ENCODE measurements around the gene UPB1. TPM values are rescaled to one million over a fixed set of nuclear protein-coding genes. Genes with fewer than 3 reads are reported as not detected.

UPB1 gene
- total RNA-seq, 1 donor = under 0.01 TPM

DNA sequence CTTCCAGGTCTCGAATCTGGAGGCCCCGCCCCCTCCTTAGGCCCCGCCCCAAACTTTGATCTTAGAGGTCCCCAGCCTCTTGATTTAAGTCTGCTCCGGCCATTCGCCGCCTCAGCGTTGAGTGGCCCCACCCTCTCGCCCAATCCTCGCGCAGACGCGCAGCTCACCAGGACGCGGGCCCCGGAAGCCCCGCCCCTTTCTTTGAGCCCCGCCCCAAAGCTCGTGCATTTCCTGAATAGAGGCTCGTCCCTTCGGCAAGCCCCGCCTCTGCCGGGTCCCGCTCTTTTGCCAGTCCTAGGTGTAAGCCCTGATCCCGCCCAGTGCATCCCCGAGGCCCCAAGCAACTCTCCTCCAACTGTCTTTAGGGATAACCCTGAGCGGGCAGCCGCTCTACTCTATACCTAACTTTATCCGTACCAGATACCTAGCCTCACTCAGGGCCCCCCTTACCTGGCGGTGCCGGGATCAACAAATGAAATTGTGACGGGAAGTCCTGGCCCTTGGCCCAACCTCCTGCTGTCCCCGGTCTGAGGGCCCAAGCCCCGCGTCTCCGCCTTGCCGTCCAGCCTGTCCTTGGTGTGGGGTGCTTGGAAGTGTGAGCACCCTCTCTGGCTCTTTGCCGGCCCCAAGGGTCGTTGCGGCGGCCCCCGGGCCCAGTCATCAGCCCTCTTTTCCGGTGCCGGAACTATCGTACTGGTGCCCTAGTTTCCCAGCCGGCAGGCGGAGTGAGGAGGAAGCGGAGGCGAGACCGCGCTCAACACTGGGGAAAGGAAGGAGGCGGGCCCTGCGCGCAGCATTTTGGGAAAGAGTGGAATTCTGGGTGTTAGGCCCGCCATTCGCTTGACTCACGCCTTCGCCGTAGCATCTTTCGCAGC, 60.3 kb downstream of the UPB1 start, which contains the start of gene SNRPD3:
Gene SNRPD3 (plus strand): TSS at position 835 of the 875 bp plus-strand sequence. CDS start 1,676 bp downstream, outside the sequence.
- peak; percentile 98 to 99 (median 99) for DNase-seq (ENCODE audit: low read depth in 2 of 3, low spot score in 2 of 3)

DNA sequence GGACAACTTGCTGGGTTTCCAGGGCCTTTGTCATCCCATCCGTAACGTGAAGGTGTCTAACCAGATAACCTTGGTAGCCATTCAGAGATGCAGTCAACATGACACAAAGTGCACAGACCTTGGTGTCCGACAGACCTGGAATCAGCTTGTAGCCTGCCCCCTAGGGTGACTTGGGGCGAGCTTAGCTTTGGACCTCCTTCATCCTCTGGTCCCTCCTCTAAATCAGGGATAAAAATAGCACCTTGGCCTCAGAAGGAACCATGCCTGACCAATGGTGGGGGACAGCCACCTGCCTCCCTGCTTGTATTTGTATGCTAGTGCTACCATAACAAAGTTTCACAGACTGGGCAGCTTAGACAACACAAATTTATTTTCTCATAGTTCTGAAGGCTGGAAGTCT, 64.3 kb downstream of the UPB1 start:
- DNase-seq (ENCODE audit: low read depth in 2 of 3, low spot score in 2 of 3) = no peak

DNA sequence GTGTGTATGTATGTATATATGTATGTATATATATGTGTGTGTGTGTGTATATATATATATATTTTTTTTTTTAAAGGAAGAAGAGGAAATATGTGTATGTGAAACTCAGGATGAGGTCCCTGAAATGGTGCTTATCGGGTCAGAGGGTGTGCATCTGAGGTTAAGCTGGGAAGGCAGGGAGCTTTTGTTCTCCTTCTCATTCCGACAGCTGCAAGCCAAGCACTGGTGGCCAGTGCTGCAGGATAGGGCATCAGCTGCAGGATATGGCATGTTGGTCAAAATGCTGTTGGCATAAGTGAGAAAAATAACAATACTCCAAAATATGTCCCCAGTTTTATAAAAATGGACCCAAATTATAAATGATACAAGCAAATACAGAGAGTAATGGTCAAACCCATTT, 68.1 kb downstream of the UPB1 start:
- no peak for DNase-seq (ENCODE audit: low read depth in 2 of 3, low spot score in 2 of 3)

DNA sequence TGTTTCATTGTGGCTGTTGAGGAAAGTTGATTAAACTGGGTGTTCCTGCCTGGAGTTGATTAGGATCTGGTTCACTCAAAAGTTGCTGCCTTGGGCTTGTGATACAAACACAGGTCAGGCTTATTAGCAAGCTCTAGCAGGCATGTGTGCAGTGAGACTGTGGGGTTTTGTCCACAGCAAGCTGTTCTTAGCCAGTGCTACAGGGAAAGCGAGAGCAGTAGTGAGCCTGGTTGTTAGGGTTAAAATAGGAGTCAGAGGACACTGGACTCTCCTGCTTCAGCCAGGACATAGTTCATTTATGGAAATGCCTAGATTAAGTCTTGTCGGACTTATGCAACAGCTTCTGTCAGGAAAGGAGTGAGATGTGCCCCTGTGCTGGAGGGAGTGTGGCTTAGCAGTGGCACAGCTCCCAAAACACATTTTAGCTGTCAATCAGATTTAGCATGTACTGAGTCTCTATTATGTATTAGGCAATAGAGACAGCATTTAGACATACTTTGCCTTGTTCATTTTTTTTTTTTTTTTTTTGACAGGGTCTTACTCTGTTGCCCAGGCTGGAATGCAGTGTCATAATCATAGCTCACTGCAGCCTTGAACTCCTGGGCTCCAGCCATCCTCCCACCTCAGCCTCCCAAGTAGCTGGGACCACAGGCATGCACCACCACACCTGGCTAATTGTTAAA, 69.4 kb downstream of the UPB1 start:
- DNase-seq (ENCODE audit: low read depth in 2 of 3, low spot score in 2 of 3) = no peak

DNA sequence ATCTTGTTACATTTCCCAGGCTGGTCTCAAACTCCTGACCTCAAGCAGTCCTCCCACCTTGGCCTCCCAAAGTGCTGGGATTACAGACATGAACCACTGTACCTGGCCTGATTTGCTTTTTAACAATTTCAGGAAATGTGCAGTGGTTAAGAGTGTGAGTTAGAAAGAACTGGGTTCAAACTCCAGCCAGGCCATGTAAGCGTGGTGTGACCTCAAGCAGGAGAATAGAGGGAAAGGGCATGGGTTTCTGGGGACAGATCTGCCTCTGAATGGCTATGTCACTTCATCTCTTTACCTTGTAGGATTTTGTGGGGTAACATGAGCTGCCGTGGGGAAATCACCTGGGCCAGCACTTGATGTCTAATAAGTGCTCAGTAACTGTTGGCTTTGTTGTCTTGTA, 69.9 kb downstream of the UPB1 start:
- DNase-seq (ENCODE audit: low read depth in 2 of 3, low spot score in 2 of 3) = no peak

DNA sequence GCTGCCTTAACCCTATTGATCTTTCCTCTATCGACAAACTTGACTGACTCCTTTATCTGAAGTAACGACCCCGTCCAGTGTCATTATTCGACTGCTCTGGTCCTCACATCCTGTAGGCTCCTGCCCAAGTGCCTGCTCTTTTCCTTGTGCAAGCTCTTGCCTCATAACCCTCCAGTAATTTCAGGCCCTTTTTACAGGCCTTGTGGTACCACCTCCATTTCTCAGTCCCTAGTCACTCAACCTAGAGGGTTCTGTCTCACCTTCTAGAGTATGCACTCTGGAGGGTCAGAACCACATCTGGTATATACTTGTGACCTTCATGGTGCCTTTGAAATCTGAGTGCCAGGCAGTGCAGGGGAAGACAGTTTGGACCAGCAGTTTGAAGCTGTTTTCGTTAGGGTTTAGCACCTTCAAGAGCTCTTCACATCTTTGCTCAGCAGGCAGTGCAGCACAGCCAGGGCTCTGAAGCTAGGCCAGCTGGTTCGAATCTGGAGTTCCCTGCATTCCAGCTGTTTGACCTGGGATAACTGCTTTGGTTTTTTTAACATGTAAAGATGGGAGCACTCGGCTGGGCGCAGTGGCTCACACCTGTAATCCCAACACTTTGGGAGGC, 71.9 kb downstream of the UPB1 start:
- DNase-seq (ENCODE audit: low read depth in 2 of 3, low spot score in 2 of 3) = no peak

DNA sequence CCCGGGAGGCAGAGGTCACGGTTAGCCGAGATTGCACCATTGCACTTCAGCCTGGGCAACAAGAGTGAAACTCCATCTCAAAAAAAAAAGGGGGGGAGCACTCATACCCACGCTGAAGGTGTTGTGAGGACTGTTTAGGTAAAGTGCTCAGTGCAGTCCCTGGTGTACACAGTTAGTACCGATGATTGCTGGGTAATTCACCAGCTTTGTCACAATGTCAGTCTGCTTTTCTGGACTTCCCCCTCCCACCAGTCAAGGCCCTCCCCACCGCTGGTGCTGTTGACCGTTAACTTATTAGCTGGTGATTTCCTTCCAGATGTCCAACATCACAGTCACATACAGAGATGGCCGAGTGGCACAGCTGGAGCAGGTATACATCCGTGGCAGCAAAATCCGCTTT, 72.5 kb downstream of the UPB1 start:
- DNase-seq (ENCODE audit: low read depth in 2 of 3, low spot score in 2 of 3) = no peak

DNA sequence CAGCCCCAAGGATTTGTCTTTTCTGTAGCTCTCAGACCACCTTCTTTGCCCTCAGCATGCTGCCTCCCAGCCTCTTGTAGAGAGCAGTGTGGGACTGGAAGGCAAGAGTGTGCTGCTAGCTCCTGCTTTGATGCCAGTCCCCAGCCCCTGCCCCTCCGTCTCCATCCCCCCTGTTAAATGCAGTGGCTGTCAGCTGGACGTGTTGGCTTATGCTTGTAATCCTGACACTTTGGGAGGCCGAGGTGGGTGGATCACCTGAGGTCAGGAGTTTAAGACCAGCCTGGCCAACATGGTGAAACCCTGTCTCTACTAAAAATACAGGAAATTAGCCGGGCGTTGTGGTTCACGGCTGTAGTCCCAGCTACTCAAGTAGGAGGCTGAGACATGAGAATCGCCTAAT, 76.1 kb downstream of the UPB1 start:
- no peak for DNase-seq (ENCODE audit: low read depth in 2 of 3, low spot score in 2 of 3)

DNA sequence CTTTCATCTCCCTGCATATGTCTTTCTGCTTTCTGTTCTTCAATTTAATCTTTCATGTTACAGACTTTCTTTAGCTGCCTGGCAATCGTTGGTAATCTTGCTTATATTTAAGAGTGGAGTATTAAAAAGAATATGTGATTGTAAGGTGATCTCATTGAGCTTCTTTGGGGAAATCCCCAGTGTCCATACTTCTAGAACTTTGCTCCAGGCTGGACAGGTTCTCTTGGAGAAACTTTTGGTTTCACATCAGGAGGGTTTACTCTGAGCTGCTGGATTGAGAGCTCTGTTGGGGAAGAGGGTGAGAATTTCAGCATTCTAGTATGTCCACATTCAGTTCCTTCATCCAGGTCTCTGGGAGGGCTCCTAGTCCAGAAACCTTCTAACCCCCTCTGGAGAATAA, 81.6 kb downstream of the UPB1 start:
- DNase-seq (ENCODE audit: low read depth in 2 of 3, low spot score in 2 of 3) = no peak

Other genes with a start within 250 kb of the UPB1 start
- 24.8 TPM for gene SPECC1L, start 224.5 kb upstream of the UPB1 start, total RNA-seq
- gene ADORA2A, start 67.7 kb upstream of the UPB1 start, total RNA-seq = 12.4 TPM
- 306 TPM for gene GUCD1, start 59.8 kb downstream of the UPB1 start, total RNA-seq
- 134 TPM for gene SNRPD3, start 60.7 kb downstream of the UPB1 start, total RNA-seq
- 10.0 TPM for gene LRRC75B, start 97.7 kb downstream of the UPB1 start, total RNA-seq
- gene GGT1, start 107.9 kb downstream of the UPB1 start, total RNA-seq = 18.6 TPM

Data from hematopoietic multipotent progenitor cell (in vitro differentiated cells).